Transverse colon (tissue), 4 donors: Measurements from ENCODE around the gene FER. TPM values are rescaled to one million over a fixed set of nuclear protein-coding genes. Genes with fewer than 3 reads are reported as not detected.

ENCODE experiments used
- DNase-seq: peaks from one replicate; pipeline ENCODE4 v3.0.0-alpha.2; 2019
- H3K27ac ChIP-seq, 4 donors: fragments of 200-600 bp; sonication (generic); 2 replicates each; pipeline ENCODE4 v1.5.1; 2016 to 2018; ENCODE audit warnings: inconsistent platforms in 4 of 4
- H3K27me3 ChIP-seq: fragments of 200-600 bp; sonication (generic); 2 replicates; pipeline ENCODE4 v1.5.1; 2017; ENCODE audit warnings: inconsistent platforms
- H3K36me3 ChIP-seq, 4 donors: fragments of 200-600 bp; sonication (generic); 2 replicates each; pipeline ENCODE4 v1.5.1; 2017 to 2019; ENCODE audit warnings: inconsistent platforms in 4 of 4
- H3K4me1 ChIP-seq, 4 donors: fragments of 200-600 bp; sonication (generic); 2 replicates each; pipeline ENCODE4 v1.5.1; 2017 to 2020; ENCODE audit warnings: inconsistent platforms in 4 of 4
- H3K4me3 ChIP-seq, 4 donors: fragments of 200-600 bp; sonication (generic); 1 replicate in 1 of 4; 2 replicates in 3 of 4; pipeline versions ENCODE4 v1.5.1 to v1.6.1; 2017 to 2019; ENCODE audit warnings: inconsistent platforms in 4 of 4
- H3K9me3 ChIP-seq, 2 donors: fragments of 200-600 bp; sonication (generic); 2 replicates each; pipeline ENCODE4 v1.5.1; 2017 to 2019; ENCODE audit warnings: inconsistent platforms in 2 of 2
- CTCF ChIP-seq, 5 experiments: fragments of 200-600 bp in 3 of 5; fragments of 450-650 bp in 2 of 5; sonication (generic) in 3 of 5; IDR thresholded peaks; 1 replicate in 2 of 5; 2 replicates in 3 of 5; pipeline ENCODE4 v1.5.1; 2016 to 2017; ENCODE audit warnings: antibody characterized with exemption in 5 of 5, inconsistent platforms in 3 of 5, mild to moderate bottlenecking in 2 of 5, moderate library complexity in 1 of 5
- EP300 ChIP-seq: sonication (generic); formaldehyde crosslinking; IDR thresholded peaks from one replicate; pipeline ENCODE4 v1.6.1; 2017; ENCODE audit warnings: antibody characterized with exemption, low read depth
- POLR2A ChIP-seq: fragments of 450-650 bp; IDR thresholded peaks from one replicate; pipeline ENCODE4 v1.6.1; 2016; ENCODE audit warnings: antibody characterized with exemption, mild to moderate bottlenecking, moderate library complexity
- POLR2AphosphoS5 ChIP-seq, 3 donors: sonication (generic); formaldehyde crosslinking; IDR thresholded peaks; one replicate each; pipeline ENCODE4 v1.6.1; 2016; ENCODE audit warnings: antibody characterized with exemption in 3 of 3
- WGBS, 2 donors: methylation state at CpG; one replicate each; pipeline ENCODE4 v1.1.5; 2018; ENCODE audit warnings: low coverage in 1 of 2; 5-methylcytosine and 5-hydroxymethylcytosine counted together
- in situ Hi-C, 4 donors: fragments of 200-750 bp; cut with MboI; loops; one replicate each; pipeline versions ENCODE4 v1.15.0 to v1.15.1; 2017; ENCODE audit warnings: low sequenced_read_pairs in 3 of 4, low pct_ligation_motif_present in 1 of 4, low pct_unique_long_range_greater_than_20kb in 1 of 4
- intact Hi-C: fragments of 100-400 bp; cut with DNase I; formaldehyde crosslinking; loops from one replicate; pipeline ENCODE4 v1.15.1; 2023; ENCODE audit warnings: low total_unique reads
- total RNA-seq, 4 donors: library from RNA; depleted of rRNA; stranded (reverse); fragments of >200 nt; gene quantifications; one replicate each; pipeline ENCODE4 v1.1.0, GENCODE V29; 2016

The FER gene
- total RNA-seq, 4 donors from 2014 or later: 7.5 to 25.5 (median 13.1) TPM

- in situ Hi-C loops (no loop called here), intact Hi-C loops (no loop called here)
- Histone ChIP-seq H3K36me3 (no peaks in the 10 kb centered on the region), H3K9me3 (no peaks in the 10 kb centered on the region), H3K27me3 (no peaks in the 10 kb centered on the region), H3K27ac (no peak overlapping the region), H3K4me3 (no peak overlapping the region), H3K4me1 (no peaks in the 10 kb centered on the region)
- no peak for DNase-seq
- no peak for TF ChIP-seq POLR2A
- TF ChIP-seq EP300: no peak
- TF ChIP-seq CTCF (IDR thresholded peaks at IDR 0.05): no peak
- TF ChIP-seq POLR2AphosphoS5 (IDR thresholded peaks at IDR 0.05): no peak
- 98% methylated on average over 3 of the region's 3 CpGs; no CpG with 5 or more reads in 1 of the 2 donors for WGBS, 2 donors
Measured at GRCh38 chr5:109113608-109114007, 365.9 kb downstream of the FER start.

GRCh38 chr5:109121225-109121624 is 373.5 kb downstream of the FER start:
- intact Hi-C loops (no loop called here), in situ Hi-C loops (no loop called here)
- no peak overlapping the region for H3K27ac ChIP-seq
- WGBS, 2 donors: 89 to 91% methylated on average over 3 of the region's 3 CpGs
- H3K9me3 ChIP-seq: peaks cover 4 to 13% of the 10 kb centered on the region in 2 donors
- TF ChIP-seq CTCF (IDR thresholded peaks at IDR 0.05) (no peak), POLR2A (no peak), EP300 (no peak), POLR2AphosphoS5 (IDR thresholded peaks at IDR 0.05) (no peak)
- no peaks in the 10 kb centered on the region for H3K27me3 ChIP-seq
- H3K4me1 ChIP-seq: no peaks in the 10 kb centered on the region
- DNase-seq: no peak
- no peak overlapping the region for H3K4me3 ChIP-seq
- no peaks in the 10 kb centered on the region for H3K36me3 ChIP-seq

- Histone ChIP-seq H3K27ac (no peak overlapping the region), H3K9me3 (peaks cover 0 to 3% of the 10 kb centered on the region in 2 donors), H3K27me3 (no peaks in the 10 kb centered on the region), H3K36me3 (no peaks in the 10 kb centered on the region), H3K4me1 (no peaks in the 10 kb centered on the region), H3K4me3 (no peak overlapping the region)
- intact Hi-C loops: no loop called here
- TF ChIP-seq EP300 (no peak), POLR2AphosphoS5 (IDR thresholded peaks at IDR 0.05) (no peak), CTCF (IDR thresholded peaks at IDR 0.05) (no peak), POLR2A (no peak)
- DNase-seq: no peak
- WGBS, 2 donors: 86 to 87% methylated on average over 6 of the region's 6 CpGs
- in situ Hi-C loops: no loop called here
Measured at GRCh38 chr5:109125755-109126429, 378.2 kb downstream of the FER start.

GRCh38 chr5:109126481-109126880 is 378.8 kb downstream of the FER start:
- no peak for TF ChIP-seq EP300
- no peak for TF ChIP-seq POLR2A
- no peak for TF ChIP-seq CTCF (IDR thresholded peaks at IDR 0.05)
- TF ChIP-seq POLR2AphosphoS5 (IDR thresholded peaks at IDR 0.05): no peak
- WGBS, 2 donors: 75 to 95% methylated on average over 1 of the region's 1 CpG
- no peak overlapping the region for H3K4me3 ChIP-seq
- in situ Hi-C loops: no loop called here
- H3K36me3 ChIP-seq: no peaks in the 10 kb centered on the region
- DNase-seq: no peak
- H3K27me3 ChIP-seq: no peaks in the 10 kb centered on the region
- no peak overlapping the region for H3K27ac ChIP-seq
- no peaks in the 10 kb centered on the region for H3K9me3 ChIP-seq
- H3K4me1 ChIP-seq: no peaks in the 10 kb centered on the region
- intact Hi-C loops: no loop called here
